ENCODE results near the gene NPAT.

GRCh38 chr11:108148556-108148955 is 73.9 kb downstream of the NPAT start:
- TF ChIP-seq, protein P1, sequence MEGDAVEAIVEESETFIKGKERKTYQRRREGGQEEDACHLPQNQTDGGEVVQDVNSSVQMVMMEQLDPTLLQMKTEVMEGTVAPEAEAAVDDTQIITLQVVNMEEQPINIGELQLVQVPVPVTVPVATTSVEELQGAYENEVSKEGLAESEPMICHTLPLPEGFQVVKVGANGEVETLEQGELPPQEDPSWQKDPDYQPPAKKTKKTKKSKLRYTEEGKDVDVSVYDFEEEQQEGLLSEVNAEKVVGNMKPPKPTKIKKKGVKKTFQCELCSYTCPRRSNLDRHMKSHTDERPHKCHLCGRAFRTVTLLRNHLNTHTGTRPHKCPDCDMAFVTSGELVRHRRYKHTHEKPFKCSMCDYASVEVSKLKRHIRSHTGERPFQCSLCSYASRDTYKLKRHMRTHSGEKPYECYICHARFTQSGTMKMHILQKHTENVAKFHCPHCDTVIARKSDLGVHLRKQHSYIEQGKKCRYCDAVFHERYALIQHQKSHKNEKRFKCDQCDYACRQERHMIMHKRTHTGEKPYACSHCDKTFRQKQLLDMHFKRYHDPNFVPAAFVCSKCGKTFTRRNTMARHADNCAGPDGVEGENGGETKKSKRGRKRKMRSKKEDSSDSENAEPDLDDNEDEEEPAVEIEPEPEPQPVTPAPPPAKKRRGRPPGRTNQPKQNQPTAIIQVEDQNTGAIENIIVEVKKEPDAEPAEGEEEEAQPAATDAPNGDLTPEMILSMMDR (conservative IDR thresholded peaks at IDR 0.05; ENCODE audit: low read depth, low read length) = no peak
- no peak for TF ChIP-seq EZH2 (IDR thresholded peaks at IDR 0.05; ENCODE audit: borderline replicate concordance, low read depth, low read length, poor library complexity, severe bottlenecking)

All from A673 (cell line).